Right lobe of liver (tissue), 4 donors: Measurements from ENCODE around the gene CGB5.

Source experiments
- POLR2A ChIP-seq: fragments of 450-650 bp; IDR thresholded peaks from one replicate; pipeline ENCODE4 v1.6.1; 2017; ENCODE audit warnings: antibody characterized with exemption, mild to moderate bottlenecking
- TF ChIP-seq, protein P1 (sequence below), 4 donors: fragments of 200-600 bp in 3 of 4; fragments of 450-650 bp in 1 of 4; IDR thresholded peaks; one replicate each; pipeline versions ENCODE4 v1.5.1 to v1.8.0; 2016 to 2022; ENCODE audit warnings: antibody characterized with exemption in 4 of 4, mild to moderate bottlenecking in 2 of 4
- donor health status: DM: no; HTN: no; CAD: no.
- donor health status: DM: no; HTN: no; CAD: no.
- donor health status: DM: no; HTN: yes; CAD: no.

DNA sequence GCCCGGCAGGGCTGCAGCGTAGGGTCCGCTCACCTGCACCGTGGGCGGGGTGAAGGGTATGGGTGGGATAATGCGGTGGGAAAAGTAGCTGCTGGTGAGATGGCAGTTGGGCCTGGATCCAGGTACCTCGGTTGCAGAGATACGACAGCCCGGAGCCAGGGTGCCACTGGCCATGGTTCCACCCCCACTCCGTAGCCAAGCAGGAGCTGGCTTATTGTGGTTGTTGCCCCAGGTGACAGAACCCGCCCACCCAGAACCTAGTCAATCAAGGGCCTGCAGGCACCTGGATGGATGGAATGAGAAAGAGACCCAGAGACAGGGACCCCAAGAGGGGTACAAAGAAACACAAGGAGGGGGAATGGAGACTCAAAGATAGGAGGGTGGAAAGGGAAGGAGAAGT is 23.3 kb upstream of the CGB5 start:
- TF ChIP-seq, protein P1, sequence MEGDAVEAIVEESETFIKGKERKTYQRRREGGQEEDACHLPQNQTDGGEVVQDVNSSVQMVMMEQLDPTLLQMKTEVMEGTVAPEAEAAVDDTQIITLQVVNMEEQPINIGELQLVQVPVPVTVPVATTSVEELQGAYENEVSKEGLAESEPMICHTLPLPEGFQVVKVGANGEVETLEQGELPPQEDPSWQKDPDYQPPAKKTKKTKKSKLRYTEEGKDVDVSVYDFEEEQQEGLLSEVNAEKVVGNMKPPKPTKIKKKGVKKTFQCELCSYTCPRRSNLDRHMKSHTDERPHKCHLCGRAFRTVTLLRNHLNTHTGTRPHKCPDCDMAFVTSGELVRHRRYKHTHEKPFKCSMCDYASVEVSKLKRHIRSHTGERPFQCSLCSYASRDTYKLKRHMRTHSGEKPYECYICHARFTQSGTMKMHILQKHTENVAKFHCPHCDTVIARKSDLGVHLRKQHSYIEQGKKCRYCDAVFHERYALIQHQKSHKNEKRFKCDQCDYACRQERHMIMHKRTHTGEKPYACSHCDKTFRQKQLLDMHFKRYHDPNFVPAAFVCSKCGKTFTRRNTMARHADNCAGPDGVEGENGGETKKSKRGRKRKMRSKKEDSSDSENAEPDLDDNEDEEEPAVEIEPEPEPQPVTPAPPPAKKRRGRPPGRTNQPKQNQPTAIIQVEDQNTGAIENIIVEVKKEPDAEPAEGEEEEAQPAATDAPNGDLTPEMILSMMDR (IDR thresholded peaks at IDR 0.05): no peak
- TF ChIP-seq POLR2A: no peak
